ENCODE measurements around the gene GRAMD4.

Gene GRAMD4, protein sequence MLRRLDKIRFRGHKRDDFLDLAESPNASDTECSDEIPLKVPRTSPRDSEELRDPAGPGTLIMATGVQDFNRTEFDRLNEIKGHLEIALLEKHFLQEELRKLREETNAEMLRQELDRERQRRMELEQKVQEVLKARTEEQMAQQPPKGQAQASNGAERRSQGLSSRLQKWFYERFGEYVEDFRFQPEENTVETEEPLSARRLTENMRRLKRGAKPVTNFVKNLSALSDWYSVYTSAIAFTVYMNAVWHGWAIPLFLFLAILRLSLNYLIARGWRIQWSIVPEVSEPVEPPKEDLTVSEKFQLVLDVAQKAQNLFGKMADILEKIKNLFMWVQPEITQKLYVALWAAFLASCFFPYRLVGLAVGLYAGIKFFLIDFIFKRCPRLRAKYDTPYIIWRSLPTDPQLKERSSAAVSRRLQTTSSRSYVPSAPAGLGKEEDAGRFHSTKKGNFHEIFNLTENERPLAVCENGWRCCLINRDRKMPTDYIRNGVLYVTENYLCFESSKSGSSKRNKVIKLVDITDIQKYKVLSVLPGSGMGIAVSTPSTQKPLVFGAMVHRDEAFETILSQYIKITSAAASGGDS
- total RNA-seq, result 21.9 to 64.1 (median 22.2) reads per million in 3 experiments

DNA sequence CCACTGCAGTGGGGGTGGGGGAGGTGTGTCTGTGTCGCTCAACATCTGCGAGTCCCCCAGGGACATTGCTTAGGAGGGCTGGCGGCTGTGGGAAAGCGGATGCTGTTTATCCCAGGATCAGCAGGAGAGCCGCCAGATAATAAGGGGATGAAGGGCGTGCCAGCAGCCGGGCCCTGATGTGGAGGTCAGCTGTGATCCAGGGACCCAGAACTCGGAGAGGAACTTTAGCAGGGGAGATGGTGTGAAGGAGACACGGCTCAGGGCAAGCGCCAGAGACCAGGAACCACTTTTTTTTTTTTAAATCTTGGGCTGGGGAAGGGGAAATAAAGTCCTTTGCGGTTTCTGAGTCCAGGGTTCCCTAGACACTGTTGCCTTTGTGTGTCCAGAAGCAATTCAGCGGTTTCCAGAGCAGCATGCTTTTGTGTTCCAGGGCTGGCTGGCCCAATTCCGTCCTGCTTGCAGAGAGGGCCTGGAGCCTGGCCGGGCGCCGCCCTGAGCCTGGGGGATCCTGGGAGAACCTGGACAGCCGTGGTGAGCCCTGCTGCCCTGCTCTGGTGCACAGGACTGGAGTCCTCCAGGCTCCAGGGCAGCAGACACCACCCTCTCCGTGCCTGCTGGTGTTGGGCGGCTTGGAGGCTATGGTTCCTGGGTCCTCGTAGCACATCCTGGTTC, at the start of gene GRAMD4:
TSS of gene GRAMD4 (plus strand) at position 557 of the 672 bp plus-strand sequence. CDS start 6,414 bp downstream, outside the sequence.
- no peak for DNase-seq

DNA sequence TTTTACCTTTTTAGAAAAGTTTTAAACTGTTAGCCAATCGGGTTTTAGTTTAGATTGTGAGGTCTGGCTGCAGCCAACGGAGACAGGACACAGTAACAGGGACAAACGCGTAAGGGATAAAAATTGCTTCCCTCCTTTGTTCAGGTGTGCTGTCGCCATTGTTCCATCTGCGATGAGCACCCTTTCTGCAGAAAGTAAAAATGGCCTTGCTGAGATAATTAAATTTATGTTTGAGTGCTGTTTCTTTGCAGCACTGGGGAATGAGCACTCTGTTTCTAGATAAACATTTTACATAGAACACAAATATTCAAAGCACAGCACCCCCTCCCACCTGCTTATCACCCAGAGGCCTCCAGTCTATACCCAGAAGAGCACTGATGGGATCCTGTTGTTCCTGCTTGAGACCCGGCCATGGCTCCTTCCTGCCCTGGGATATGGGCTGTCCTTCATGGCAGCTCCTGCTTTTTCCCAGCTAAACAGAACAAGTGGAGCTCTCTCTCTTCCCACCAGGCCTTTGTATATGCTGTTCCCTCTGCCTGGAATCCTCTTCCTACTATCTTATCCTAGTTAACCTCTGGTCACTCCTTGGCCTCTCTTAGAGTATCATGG, 48.4 kb upstream of the GRAMD4 start:
- DNase-seq, result no peak

DNA sequence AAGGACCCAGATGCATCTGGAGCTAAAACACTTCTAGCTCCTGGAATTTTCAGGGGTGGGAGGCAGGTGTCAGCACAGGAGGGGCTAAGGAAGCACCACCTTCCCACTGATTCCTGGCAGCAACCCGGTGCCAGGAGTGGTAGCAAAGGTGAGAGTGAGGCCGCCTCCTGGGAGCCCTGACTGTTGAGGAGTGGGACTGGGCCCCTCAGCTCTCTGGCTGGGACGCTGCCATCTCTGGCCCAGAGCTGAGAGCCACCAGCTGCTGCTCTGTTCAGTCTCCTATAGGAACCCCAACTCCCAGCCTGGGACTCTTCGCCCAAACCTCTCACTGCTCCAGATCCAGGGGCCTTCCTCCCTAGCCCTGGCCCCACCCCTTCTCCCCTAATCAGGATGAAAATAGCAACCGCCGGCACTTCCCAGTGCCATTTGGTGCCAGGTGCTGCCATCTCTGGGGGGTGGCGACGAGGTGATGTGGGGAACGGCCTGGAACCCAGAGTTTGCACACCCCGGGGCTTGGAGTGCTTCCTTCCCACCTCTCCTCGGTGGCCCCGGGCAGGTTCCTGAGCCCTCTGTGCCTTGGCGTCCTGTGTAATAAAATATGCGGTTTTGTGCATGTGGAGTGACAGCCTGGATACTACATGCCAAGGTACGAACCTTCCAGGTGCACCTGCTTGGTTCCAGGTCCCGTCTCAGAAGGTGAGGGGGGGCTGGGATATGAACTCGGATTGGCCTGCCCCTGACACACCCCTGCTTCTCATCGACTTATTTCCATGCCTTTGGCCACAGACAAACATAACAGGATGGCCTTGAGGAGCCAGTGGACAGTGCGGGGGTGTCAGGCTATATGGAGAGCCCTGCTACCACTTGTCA, 47.0 kb upstream of the GRAMD4 start:
- DNase-seq, result no peak

DNA sequence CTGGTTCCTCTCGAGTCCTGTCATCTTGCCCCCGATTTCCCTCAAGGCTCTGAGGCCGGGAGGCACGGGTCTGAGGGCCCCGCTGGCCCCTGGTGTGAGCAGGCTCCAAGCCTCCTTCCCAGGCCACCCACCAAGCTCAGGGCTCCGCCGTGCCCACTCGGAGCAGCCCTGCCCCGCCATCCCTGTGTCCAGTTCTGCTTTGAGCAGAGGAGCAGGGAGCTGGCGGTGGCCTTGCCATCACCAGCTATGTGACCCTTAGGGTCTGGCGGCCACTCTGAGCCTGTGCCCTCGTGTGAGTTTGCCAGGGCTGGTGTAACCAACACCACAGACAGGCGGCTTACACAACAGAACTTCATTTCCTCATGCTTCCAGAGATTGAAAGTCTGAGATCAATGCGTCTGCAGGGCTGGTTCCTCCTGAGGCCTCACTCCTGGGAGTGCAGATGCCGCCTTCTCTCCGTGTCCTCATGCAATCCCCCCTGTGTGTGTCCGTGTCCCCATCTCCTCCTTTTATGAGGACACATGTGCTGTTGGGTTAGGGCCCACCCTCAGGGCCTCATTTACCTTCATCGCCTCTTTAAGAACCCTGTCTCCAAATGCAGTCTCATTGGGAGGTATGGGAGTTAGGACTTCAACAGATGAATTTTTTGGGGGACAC, 46.3 kb upstream of the GRAMD4 start:
- no peak for DNase-seq

DNA sequence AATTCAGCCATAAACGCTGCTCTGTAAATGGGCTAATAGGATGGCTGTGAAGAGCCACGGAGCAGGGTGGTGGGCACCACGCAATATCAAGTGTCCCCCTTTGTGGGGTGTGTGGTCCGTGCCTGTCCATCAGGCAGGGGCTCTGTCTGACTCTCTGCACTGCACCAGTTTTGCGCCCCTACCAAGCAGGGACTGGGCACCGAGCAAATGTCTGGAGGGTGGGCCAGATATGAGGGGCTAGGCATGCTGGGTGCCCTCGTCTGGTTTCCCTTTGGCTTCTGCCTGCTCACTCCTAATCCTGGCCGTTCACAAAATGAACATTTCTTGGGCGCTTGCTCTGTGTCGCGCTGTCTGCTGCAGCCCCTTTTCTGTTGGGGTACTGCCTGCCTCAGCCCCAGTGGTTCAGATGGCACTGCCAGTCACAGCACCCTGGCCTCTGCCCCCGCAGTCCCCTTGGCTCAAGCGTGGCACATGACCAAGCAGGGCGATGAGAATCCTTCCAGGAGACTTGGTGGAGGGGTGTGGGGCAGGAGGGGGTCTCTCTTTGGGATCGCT, 45.7 kb upstream of the GRAMD4 start:
- no peak for DNase-seq

DNA sequence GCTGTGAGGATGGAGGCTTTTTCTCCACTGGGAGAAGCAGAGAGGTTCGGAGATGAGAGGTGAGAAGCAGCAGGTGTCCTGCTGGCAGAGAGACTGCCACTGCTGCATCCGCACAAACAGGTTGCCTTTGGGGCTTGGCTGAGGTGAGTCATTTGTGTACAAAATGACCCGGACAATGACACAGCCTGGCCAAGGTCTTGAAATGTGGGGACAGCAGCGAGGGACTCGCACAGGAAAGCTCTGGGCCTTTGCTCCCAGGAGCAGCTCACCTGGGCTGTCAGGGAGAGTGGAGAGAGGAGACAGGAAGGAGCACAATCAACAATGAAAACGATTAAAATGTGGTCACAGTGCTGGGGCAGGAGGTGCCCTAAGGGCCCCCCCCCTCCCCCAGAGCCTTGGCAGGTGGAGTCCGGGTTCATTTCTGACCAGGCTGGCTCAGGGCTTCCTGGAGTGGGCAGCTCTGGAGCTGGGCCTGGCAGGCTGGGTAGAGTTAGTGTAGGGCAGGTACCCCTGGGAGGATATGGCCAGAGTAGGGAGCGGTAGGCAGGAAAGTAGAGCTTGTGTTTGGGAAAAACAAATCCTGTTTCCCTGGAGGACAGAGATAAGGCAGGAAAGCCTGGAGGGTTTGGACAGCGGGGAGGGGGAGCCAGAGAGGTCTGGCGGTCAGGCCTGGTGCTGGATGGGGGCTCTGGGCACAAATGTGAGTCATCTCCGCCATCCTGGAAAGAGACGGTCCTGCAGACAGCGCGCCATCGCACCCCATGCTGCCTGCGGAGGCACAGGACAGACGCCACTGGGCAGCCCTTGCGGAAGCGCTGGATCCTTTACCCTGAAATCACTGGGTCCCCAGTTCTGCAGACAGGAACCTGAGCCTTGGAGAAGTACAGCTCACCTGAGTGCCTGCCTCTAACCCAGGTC, 44.9 kb upstream of the GRAMD4 start:
- no peak for DNase-seq

DNA sequence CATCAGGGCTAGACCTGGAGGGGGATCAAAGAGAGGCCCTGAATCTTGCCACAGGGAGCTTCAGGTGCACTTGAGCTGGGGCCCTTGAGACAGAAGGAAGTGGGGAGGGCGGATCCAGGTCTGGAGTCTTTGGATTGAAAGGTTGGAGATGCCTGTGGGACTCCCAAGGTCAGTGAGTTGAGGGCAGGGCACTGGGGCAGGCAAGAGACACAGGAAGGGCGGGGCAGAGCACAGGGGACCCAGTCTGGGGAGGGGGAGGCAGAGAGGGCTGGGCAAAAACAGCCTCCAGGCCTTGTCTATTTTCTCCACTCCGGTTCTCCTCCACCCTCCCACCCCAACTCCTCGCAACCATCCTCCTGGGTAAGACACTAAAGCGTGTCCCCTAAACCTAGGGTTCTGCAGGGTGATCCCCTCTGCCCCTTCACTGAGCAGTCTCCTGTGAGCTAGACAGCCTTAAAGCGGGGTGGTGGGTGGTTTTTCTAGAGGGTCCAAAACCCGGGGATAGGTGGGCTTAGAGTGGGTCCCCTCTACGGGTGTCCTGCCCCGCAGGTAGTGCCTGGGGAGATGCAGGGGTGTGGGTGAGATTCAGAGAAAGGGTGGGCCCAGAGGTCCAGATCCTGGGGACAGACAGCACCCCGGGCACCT, 44.2 kb upstream of the GRAMD4 start:
- DNase-seq, result peak; percentile 4

DNA sequence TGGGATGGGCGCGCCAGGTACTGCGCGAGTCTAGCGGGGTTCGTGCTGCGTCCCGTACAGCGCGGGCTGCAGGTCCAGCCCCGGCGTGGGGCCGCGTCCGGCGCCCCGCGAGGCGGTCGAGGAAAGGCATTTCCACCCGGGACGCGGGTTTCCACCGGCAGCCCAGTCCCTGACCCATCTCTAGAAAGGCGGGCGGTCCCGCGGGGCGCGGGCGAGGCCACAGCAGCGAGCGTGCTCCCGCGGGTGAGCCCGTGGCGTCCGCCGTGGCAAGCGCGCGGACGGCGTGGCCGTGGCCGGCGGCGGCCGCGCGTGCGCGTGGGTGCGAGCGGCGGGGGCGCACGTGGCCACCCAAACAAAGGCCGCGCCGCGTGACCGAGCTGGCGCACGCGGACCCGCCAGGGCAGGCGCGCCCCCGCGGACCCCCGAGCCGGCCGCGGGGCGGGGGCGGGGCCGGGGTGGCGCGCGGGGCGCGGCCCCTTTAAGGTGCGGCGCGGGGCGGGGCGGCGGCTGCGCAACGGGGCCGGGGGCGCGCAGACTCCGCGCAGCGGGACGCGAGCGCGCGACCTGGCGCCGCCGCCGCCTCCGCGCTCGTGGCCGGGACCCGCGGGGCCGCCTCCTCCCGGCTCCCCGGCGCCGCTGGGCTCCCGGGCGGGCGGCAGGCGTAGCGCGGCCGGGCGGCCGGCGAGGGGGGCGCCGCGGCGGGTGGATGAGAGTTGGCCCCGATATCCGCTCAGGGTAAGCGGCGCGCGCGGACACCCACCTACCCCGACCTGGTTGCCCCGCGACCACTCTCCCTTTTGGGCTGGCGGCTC, 43.4 kb upstream of the GRAMD4 start:
- peak; percentile 68 for DNase-seq

DNA sequence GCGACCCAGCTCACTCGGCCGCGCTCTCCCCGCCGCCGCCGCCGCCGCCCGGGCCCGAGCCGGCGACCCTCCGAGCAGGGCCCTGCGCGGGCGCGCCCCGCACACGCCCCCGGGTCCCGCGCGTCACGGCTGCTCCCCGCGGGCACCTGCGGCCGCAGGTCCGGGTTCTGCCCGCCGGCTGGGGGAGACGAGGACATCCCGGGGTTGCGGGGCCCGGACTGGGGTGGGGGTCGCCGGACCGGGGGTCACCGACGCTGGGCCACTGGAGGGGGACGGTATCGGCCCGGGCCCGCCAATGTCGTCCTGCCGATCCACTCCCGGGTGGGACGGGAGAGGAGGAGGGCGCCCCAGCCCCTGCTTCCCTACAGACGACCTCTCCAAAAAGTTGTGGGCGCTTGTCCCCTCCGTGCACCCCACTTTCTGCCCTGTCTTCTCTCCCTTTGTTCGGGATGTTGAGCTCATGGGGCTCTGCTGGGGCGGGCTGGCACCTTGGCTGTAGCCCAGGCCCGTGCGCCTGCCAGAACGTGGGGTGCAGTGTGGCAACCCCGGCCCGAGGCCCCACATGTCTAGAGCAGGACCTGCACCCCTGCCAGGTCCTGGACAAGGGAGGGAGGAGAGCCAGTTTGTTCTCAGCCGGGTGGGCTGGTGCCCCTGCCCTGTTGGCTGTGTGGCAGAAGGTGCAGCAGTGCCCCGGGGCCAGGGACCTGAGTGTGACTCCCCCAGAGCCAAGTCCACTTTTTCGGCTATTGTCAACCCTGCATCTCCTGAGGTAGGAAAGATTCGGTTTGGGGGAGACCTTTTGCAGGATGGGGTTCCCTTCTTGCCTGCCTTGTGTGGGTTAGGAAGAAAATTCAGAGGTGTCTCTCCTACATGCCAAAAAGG, 42.6 kb upstream of the GRAMD4 start:
- DNase-seq, result peak; percentile 16

DNA sequence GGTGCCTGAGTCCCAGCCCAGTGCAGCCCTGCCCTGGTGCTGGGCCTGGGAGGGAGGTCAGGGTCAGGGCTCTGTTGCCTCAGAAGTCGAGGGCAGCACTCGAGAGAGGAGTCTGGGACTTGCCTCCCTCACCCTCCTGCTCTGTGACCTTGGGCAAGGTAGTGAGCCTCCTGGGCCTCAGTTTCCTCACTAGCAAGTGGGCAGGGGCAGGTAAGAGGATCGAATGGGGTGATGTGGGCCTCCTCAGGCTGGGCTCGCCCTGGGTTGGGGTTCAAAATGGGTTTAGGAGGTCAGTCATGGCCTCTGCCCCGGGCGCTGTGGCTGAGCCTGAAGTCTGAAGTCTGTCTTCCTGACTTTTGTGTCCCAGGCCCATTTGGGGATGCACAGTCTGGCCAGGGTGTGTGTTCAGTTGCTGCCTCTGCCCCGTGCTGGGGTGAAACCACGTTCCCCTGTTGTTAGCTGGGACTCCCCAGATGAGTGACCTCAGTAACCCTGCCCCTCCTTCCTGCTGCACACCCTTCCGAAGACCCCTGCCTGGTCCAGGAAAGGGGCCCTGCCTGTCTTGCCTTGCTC, 41.8 kb upstream of the GRAMD4 start:
- no peak for DNase-seq

DNA sequence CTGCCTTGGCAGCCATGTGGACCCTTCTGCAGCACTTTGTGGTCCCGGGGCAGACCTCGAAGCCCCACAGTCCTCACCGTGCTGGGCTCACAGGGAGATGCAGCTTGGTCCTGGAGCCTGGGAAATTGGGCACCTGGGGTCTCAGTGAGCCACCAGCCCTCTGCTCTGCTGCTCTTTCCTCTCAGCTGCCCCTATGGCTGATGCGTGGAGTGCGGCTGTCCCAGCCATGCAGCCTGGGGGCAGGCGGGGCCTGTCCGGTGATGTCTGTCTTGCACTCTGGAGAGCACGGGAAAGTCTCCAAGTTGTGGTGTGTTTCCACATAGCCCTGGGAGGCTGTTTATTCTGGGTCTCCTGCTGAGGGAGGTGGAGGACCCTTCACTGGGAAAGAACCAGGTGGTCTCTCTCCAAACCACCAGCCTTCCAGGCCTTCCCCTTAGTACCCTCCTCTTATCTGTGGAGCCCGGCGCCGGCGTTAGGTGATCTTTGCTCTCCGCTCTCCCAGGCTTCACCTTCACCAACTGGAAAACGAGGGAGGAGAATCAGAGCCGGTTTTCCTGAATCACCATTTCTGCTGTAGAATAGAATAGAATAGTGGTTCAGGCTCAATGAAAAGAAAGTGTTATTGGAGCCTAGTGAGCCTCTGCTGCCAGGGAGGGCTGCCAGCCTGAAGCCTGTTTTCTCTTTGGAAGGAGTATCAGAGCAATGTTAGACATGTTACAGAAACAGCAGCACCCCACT, 41.2 kb upstream of the GRAMD4 start:
- no peak for DNase-seq

DNA sequence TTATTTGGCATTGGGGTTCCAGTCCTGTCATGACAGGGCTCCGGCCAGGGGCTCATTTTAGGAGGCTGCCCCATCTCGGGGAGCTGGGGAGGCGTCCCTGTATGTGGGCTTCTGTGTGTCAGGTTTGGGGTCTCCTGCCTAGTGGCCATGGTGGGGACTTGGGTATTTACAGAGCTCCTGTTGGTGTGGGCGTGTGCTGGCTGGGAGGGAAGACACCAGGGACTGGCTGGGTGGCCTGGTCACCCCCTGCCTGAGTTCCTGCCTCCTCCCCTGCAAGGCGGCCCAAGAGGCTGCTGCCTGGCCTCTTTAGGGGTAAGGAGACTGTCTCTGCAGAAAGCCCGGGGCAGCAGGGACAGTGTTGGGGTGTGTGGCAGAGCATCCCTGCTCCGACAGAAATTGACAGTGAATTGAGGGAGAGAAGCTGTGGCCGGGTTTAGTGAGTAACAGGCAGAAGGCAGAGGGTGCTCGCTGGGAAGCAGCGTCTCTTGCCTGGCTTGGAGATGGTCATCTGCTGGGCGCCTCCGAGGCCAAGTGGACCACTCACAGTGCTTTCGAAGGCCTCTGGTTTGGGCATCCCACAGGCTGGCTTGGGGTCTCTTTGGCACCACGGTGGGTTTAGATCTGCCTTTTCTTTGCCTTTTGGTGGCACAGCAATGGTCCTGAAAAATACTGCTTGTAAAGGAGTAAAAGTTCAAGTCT, 40.3 kb upstream of the GRAMD4 start:
- DNase-seq, result no peak

DNA sequence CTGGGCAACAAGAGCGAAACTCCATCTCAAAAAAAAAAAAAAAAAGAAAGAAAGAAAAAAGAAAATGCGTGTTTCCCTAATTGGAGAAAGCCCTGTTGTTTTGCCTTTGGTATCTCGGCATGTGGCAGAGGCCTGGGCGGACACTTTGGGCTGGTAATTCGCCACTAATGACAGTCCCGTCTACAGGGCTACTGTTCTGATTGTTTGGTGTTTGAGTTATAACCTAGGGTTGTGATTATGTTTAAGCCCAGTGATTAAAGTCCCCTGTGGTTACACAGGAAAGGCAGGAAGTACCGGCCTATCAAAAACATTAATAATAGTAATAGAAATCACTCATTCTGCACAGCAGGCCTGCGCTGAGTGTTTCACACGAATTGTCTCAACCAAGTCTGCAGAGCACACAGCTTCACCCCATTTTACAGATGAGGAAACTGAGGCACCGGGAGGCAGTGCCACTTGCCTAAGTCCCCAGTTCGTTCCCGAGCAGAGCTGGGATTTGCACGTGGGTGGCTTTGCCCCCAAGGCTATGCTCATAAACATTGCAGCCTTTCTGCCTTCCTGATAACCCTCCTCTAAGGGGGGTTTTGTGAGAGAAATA, 39.1 kb upstream of the GRAMD4 start:
- DNase-seq, result no peak

DNA sequence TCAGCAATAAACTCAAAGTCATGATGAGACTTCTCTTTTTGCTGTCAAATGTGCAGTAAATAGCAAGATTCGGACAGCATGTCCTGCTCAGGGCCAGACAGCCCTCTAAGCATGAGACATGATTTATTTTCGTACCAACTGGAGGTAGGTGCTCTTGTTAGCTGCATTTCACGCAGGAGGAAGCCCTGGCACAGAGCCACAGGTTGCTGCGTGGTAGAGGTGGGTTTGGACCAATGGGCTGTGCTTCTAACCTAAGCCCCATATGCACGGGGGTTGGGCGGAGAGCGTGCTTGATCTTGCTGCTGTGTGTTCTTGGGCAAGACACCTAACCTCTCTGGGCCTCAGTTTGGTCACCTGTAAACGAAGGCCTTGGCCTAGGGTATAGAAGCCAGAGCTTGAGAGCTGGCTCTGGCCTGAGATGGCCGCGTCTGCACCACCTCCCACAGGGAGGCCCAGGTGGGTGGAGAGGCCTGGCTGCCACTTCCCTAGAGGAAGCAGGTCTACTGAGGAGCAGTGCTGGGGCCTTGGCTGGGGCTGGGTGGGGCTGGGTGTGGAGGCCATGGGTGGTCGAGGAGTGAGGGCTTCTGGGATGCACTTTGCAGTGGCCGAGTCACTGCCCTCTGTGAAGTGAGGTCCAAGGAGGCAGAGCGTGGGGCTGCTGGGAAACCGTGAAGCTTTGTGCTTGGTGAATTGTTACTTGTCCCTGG, 38.5 kb upstream of the GRAMD4 start:
- no peak for DNase-seq

Data from central memory CD4-positive, alpha-beta T cell (primary cell).